DMS53 treated with DMSO at 0.1 percent for 48 hours (cell line): Measurements from ENCODE around the gene PDE6H.
A peak's percentile ranks its signal among the peaks of the same experiment; 100 is the strongest.

ENCODE experiments used
- DNase-seq: peaks from one replicate; lab custom pipeline; 2025; ENCODE audit not compliant: unreplicated experiment; lab: John Stamatoyannopoulos, UW

PDE6H gene

GRCh38 chr12:14950982-14951746, 21.7 kb upstream of the PDE6H start:
- DNase-seq = peak; percentile 90

GRCh38 chr12:14951851-14952250, 21.0 kb upstream of the PDE6H start:
- no peak for DNase-seq

GRCh38 chr12:14952299-14952921, 20.4 kb upstream of the PDE6H start:
- peak; percentile 100 for DNase-seq

- no peak for DNase-seq
These were observed 19.1 kb upstream of the PDE6H start for GRCh38 chr12:14953752-14954151.

GRCh38 chr12:14954269-14954668, 18.6 kb upstream of the PDE6H start:
- DNase-seq = peak; percentile 95

GRCh38 chr12:14956024-14956891, 16.6 kb upstream of the PDE6H start:
- no peak for DNase-seq

- DNase-seq = no peak
These were observed 15.9 kb upstream of the PDE6H start for GRCh38 chr12:14956905-14957304.

- DNase-seq = no peak
These were observed 15.2 kb upstream of the PDE6H start for GRCh38 chr12:14957551-14958168.

GRCh38 chr12:14958361-14959125, 14.3 kb upstream of the PDE6H start:
- no peak for DNase-seq

- DNase-seq = no peak
These were observed 13.8 kb upstream of the PDE6H start for GRCh38 chr12:14959126-14959440.

- DNase-seq = no peak
These were observed 13.4 kb upstream of the PDE6H start for GRCh38 chr12:14959463-14959862.

GRCh38 chr12:14959916-14960496, 12.8 kb upstream of the PDE6H start:
- no peak for DNase-seq

- DNase-seq = peak; percentile 62
These were observed 12.0 kb upstream of the PDE6H start for GRCh38 chr12:14960548-14961465.

GRCh38 chr12:14961466-14962152, 11.2 kb upstream of the PDE6H start, which contains the start of gene ARHGDIB:
ARHGDIB (minus strand) TSS chr12:14961601; CDS start chr12:14950712, 10,889 bp downstream.
- DNase-seq = no peak

GRCh38 chr12:14962153-14962539, 10.7 kb upstream of the PDE6H start:
- no peak for DNase-seq

- DNase-seq = no peak
These were observed 10.0 kb upstream of the PDE6H start for GRCh38 chr12:14962797-14963196.

GRCh38 chr12:14963520-14963919, 9.3 kb upstream of the PDE6H start:
- no peak for DNase-seq

GRCh38 chr12:14964406-14964805, 8.4 kb upstream of the PDE6H start:
- DNase-seq = no peak

GRCh38 chr12:14965221-14965620, 7.6 kb upstream of the PDE6H start:
- no peak for DNase-seq
